PC-3 (cell line): Measurements from ENCODE around the gene NRAP. TPM values are rescaled to one million over a fixed set of nuclear protein-coding genes. Genes with fewer than 3 reads are reported as not detected.

ENCODE experiments used
- ATAC-seq: fragments of 200-7000 bp; cut with Tn5 transposase; 2 replicates; pipeline ENCODE4 v1.9.1; 2020; ENCODE audit warnings: mild to moderate bottlenecking, moderate library complexity
- BruUV-seq: library from RNA; stranded (reverse); fragments of 400-500 nt; replicated peaks from 2 replicates; lab custom pipeline; 2021; lab: Mats Ljungman, UMichigan
- CTCF ChIA-PET: fragments of 300-600 bp; sonication (Branson Sonifier 250); formaldehyde crosslinking; loops from one replicate; lab custom pipeline; 2022; ENCODE audit warnings: antibody characterized with exemption; lab: Charles Lee
- POLR2A ChIA-PET: fragments of 300-600 bp; sonication (Branson Sonifier 250); formaldehyde crosslinking; loops from one replicate; lab custom pipeline; 2022; ENCODE audit warnings: antibody characterized with exemption; ENCODE audit not compliant: unreplicated experiment; lab: Charles Lee
- DNase-seq: peaks from one replicate; pipeline ENCODE4 v3.0.0-alpha.2; 2015
- H2AFZ ChIP-seq: fragments of 300-600 bp; sonication (generic); 2 replicates; pipeline ENCODE4 v1.6.0; 2016; ENCODE audit warnings: antibody characterized with exemption, low read length
- H3F3A ChIP-seq: fragments of 300-600 bp; sonication (generic); one replicate; pipeline ENCODE4 v1.6.0; 2017; ENCODE audit warnings: antibody characterized with exemption, low read length, control low read depth, mild to moderate bottlenecking; ENCODE audit not compliant: unreplicated experiment
- H3K27ac ChIP-seq: fragments of 300-600 bp; sonication (generic); 2 replicates; pipeline ENCODE4 v1.5.1; 2016; ENCODE audit warnings: mild to moderate bottlenecking, low read length
- H3K27me3 ChIP-seq: fragments of 300-600 bp; sonication (generic); 2 replicates; pipeline ENCODE4 v1.6.1; 2016; ENCODE audit warnings: low read length, mixed read lengths
- H3K36me3 ChIP-seq: fragments of 300-600 bp; sonication (generic); 2 replicates; pipeline ENCODE4 v1.6.1; 2016; ENCODE audit warnings: low read depth, mixed run types, low read length, mixed read lengths
- H3K4me1 ChIP-seq: fragments of 300-600 bp; sonication (generic); 2 replicates; pipeline ENCODE4 v1.5.1; 2016; ENCODE audit warnings: low read length; ENCODE audit not compliant: insufficient read depth
- H3K4me2 ChIP-seq: fragments of 300-600 bp; sonication (generic); 2 replicates; pipeline ENCODE4 v1.6.0; 2016; ENCODE audit warnings: low read length
- H3K4me3 ChIP-seq: fragments of 300-600 bp; sonication (generic); 2 replicates; pipeline ENCODE4 v1.5.1; 2016; ENCODE audit warnings: mild to moderate bottlenecking, low read length, mixed read lengths
- H3K79me2 ChIP-seq: fragments of 300-600 bp; sonication (generic); 2 replicates; pipeline ENCODE4 v1.6.1; 2017; ENCODE audit warnings: low read length, mixed read lengths
- H3K9ac ChIP-seq: fragments of 300-600 bp; sonication (generic); 2 replicates; pipeline ENCODE4 v1.6.0; 2016; ENCODE audit warnings: mild to moderate bottlenecking, low read length
- H3K9me2 ChIP-seq: fragments of 300-600 bp; sonication (generic); replicated peaks from 2 replicates; pipeline ENCODE4 v1.6.1; 2016; ENCODE audit warnings: mixed run types, low read length, mixed read lengths
- H3K9me3 ChIP-seq: fragments of 300-600 bp; sonication (generic); 2 replicates; pipeline ENCODE4 v1.6.1; 2016; ENCODE audit warnings: low read length, mixed read lengths
- H4K20me1 ChIP-seq: fragments of 300-600 bp; sonication (generic); 2 replicates; pipeline ENCODE4 v1.6.1; 2016; ENCODE audit warnings: low read length, mixed read lengths
- CTCF ChIP-seq: fragments of 300-600 bp; sonication (generic); conservative IDR thresholded peaks from 2 replicates; pipeline ENCODE4 v1.5.1; 2017; ENCODE audit warnings: antibody characterized with exemption, low read depth, mild to moderate bottlenecking, low read length
- EZH2 ChIP-seq: fragments of 300-600 bp; sonication (generic); IDR thresholded peaks from one replicate; pipeline ENCODE4 v1.6.1; 2017; ENCODE audit warnings: antibody characterized with exemption, mild to moderate bottlenecking, low read length; ENCODE audit not compliant: unreplicated experiment
- EZH2phosphoT487 ChIP-seq: fragments of 300-600 bp; sonication (generic); IDR thresholded peaks from 2 replicates; pipeline ENCODE4 v1.6.1; 2018; ENCODE audit warnings: mild to moderate bottlenecking, antibody characterized with exemption, low read length, borderline replicate concordance
- intact Hi-C: fragments of 100-400 bp; cut with micrococcal nuclease; formaldehyde crosslinking; loops from 2 replicates; pipeline ENCODE4 v1.9.0; 2023
- total RNA-seq: library from RNA; depleted of rRNA; stranded (reverse); fragments of >200 nt; gene quantifications from 2 replicates; pipeline ENCODE4 v1.2.3, GENCODE V29; 2014

The NRAP gene
- total RNA-seq, 1 experiment from 2014 or later, result not detected

DNA sequence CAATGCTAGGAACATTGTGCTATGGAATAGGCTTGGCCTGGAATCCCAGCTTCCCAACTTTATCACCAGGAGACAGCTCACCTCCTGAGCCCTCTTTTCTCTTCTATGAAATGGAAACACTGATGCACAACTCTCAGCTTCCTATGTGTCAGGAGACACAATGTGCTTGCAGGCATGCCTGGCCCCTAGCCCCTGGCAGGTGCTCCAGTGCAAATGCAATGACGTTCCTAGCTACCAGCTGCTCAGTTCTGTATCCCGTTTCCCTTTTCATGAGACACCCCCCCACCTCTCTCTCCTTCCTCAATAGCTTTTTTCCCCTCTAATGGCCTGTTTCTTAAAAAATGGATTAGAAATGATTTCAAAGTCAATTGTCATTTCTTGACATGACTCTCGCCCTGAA is 80.3 kb downstream of the NRAP start:
- no peak overlapping the region for H3K9ac ChIP-seq
- intact Hi-C loops, result no loop called here
- no peak overlapping the region for H3K4me2 ChIP-seq
- ChIA-PET POLR2A (no interaction called here), CTCF (no interaction called here)
- no peaks in the 10 kb centered on the region for H4K20me1 ChIP-seq
- H2AFZ ChIP-seq, result no peak overlapping the region
- no peaks in the 10 kb centered on the region for H3F3A ChIP-seq
- no peak overlapping the region for H3K4me3 ChIP-seq
- DNase-seq, result no peak
- H3K36me3 ChIP-seq, result no peaks in the 10 kb centered on the region
- no peaks in the 10 kb centered on the region for H3K4me1 ChIP-seq
- H3K9me2 ChIP-seq, result no peaks in the 10 kb centered on the region
- BruUV-seq, result no TSS peak
- H3K79me2 ChIP-seq, result no peaks in the 10 kb centered on the region
- peaks cover 9% of the 10 kb centered on the region for H3K27me3 ChIP-seq
- no peak for ATAC-seq
- H3K27ac ChIP-seq, result no peak overlapping the region
- no peaks in the 10 kb centered on the region for H3K9me3 ChIP-seq
- no peak for TF ChIP-seq EZH2phosphoT487
- TF ChIP-seq EZH2, result no peak
- TF ChIP-seq CTCF, result no peak

DNA sequence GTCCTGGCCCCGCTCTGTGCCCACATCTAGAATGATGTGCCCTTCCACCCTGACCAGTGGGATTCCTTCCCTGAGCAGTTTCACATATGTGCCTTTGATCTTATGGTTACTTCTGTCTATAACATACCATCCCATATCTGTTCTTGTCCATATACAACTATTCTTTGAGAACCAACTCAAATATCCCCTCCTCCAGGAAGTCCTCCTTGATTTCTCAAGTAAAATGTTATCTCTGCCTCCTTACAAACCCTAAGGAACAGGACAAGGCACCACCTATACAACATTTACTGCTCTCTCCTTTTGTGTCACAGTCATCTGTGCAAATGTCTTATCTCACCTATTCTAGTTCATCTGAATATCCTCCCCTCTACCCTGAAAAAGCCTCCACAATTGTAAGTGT is 82.7 kb downstream of the NRAP start:
- Histone ChIP-seq H3K9ac (no peak overlapping the region), H3K36me3 (no peaks in the 10 kb centered on the region), H3K27me3 (peaks cover 9% of the 10 kb centered on the region), H3K4me3 (no peak overlapping the region), H3K27ac (no peak overlapping the region), H3K4me2 (no peak overlapping the region), H3K79me2 (no peaks in the 10 kb centered on the region), H3K9me3 (no peaks in the 10 kb centered on the region), H3F3A (no peaks in the 10 kb centered on the region), H3K4me1 (no peaks in the 10 kb centered on the region), H2AFZ (no peak overlapping the region), H3K9me2 (no peaks in the 10 kb centered on the region), H4K20me1 (no peaks in the 10 kb centered on the region)
- intact Hi-C loops, result no loop called here
- CTCF ChIA-PET, result no interaction called here
- BruUV-seq, result no TSS peak
- DNase-seq, result no peak
- POLR2A ChIA-PET, result no interaction called here
- ATAC-seq, result no peak
- TF ChIP-seq EZH2 (no peak), EZH2phosphoT487 (no peak), CTCF (no peak)

GRCh38 chr10:113578773-113579172 is 85.1 kb downstream of the NRAP start:
- H3K36me3 ChIP-seq, result no peaks in the 10 kb centered on the region
- no TSS peak for BruUV-seq
- H3K4me1 ChIP-seq, result no peaks in the 10 kb centered on the region
- no peak overlapping the region for H2AFZ ChIP-seq
- H3K79me2 ChIP-seq, result no peaks in the 10 kb centered on the region
- H3K9me3 ChIP-seq, result no peaks in the 10 kb centered on the region
- DNase-seq (no peak), ATAC-seq (no peak)
- ChIA-PET POLR2A (no interaction called here), CTCF (no interaction called here)
- no peak overlapping the region for H3K9ac ChIP-seq
- no peaks in the 10 kb centered on the region for H3K9me2 ChIP-seq
- TF ChIP-seq EZH2phosphoT487 (no peak), CTCF (no peak), EZH2 (no peak)
- no peak overlapping the region for H3K4me3 ChIP-seq
- H4K20me1 ChIP-seq, result no peaks in the 10 kb centered on the region
- H3K27ac ChIP-seq, result no peak overlapping the region
- no peaks in the 10 kb centered on the region for H3F3A ChIP-seq
- no peaks in the 10 kb centered on the region; the same call in 1 of the 2 replicates for H3K27me3 ChIP-seq
- H3K4me2 ChIP-seq, result no peak overlapping the region
- intact Hi-C loops, result no loop called here
